Measurements from ENCODE around the gene DOK4.

Gene DOK4

DNA sequence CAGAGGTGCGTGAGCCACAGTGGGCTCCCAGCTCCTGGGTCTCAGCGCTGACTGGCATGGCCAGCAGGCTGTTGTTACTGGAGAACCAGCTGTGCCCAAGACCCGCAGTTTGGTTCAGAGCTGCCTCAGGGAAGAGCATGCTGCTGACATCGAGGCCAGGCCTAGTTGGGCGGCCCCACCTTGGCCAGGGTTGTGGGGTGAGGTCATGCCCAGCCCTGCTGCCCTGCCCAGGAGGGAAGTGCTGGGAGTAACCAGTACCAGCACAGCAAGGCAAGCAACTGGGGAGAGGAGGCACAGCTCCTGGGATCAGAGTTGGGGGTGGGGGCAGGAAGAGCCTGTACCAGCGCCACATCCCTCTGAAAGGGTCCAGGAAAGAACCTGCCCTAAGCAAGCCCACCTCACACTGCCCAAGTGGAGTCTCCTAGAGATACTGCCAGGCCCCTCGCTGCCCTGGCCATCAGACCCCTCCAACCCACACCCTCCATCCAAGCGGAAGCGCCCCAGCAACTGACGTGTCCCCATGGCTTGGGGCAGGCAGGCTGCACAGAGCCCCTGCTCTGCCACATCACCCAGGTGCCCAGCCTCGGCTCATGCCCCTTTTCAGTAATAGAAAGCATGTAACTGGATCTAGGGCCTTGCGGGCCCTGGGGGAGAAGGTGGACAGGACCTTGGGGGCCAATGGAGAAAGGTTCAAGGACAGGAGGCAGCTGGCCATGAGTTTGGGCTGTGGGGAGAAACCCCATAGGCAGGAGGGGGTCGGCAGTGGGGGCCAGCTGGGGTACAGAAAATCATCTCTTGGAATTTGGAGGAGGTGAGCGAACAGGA is 990 bp downstream of the DOK4 start:
- H3K27ac Mint-ChIP-seq (ENCODE audit: low read depth): peak overlapping the region; percentile 93

GRCh38 chr16:57484515-57485005 is 1.7 kb downstream of the DOK4 start:
- no peak overlapping the region for H3K4me3 Mint-ChIP-seq

More for the DNA sequence above, 990 bp downstream of the DOK4 start:
- H3K4me3 Mint-ChIP-seq: peak overlapping the region; percentile 92
- no peaks in the 10 kb centered on the region for H3K27me3 Mint-ChIP-seq
- no peak for DNase-seq (ENCODE audit: low spot score in 2 of 2)
- H3K4me1 Mint-ChIP-seq: peaks cover 24% of the 10 kb centered on the region
- H3K9me3 Mint-ChIP-seq: no peaks in the 10 kb centered on the region
- peaks cover 7% of the 10 kb centered on the region for H3K36me3 Mint-ChIP-seq (ENCODE audit: insufficient read depth)
- ATAC-seq (replicated peaks; ENCODE audit: extremely low read depth, poor library complexity, severe bottlenecking): no peak

DNA sequence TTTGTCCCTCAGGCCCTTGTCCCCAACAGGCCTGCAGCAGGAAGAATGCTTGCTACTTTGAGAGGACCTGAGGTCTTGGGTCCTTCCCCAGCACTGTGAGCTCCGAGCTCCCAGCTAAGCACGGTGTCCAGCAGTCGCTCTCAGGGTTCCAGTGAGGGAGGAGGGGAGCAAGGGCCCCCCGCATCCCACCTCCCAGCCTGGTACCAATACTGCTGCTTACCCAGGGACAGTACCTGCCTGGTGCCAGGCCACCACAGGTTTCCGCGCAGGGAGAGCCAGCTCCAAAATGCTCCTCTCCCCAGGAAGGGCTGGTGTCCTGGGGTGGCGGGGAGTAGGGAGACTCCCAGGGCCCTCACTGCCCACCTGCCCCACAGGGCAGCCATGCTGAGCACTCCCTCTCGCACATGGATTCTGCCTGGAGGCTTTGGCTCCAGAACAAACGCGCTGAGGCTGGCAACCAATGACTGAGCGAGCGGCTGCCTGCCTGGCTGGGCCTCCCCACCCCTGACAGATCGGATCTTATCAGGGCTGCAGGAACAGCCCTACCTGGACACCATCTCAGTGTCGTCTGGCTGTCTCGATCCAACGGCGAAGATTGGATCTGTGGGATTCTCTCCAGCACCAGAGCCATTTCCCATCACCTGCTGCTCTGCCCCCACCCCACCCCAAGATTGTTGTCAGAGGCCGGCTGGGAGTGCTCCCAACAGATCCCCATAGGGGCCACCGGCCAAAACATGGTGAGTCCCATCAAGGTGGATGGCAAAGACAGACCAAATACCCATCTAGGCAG is 2.4 kb downstream of the DOK4 start:
- DNase-seq (ENCODE audit: low spot score in 2 of 2): no peak
- no peaks in the 10 kb centered on the region for H3K27me3 Mint-ChIP-seq
- peaks cover 24% of the 10 kb centered on the region for H3K4me1 Mint-ChIP-seq
- no peak overlapping the region for H3K27ac Mint-ChIP-seq (ENCODE audit: low read depth)
- no peak for ATAC-seq (replicated peaks; ENCODE audit: extremely low read depth, poor library complexity, severe bottlenecking)
- H3K9me3 Mint-ChIP-seq: no peaks in the 10 kb centered on the region
- peaks cover 7% of the 10 kb centered on the region for H3K36me3 Mint-ChIP-seq (ENCODE audit: insufficient read depth)
- H3K4me3 Mint-ChIP-seq: no peak overlapping the region

More at GRCh38 chr16:57484515-57485005, 1.7 kb downstream of the DOK4 start:
- H3K27me3 Mint-ChIP-seq: no peaks in the 10 kb centered on the region
- H3K4me1 Mint-ChIP-seq: peaks cover 24% of the 10 kb centered on the region
- ATAC-seq (replicated peaks; ENCODE audit: extremely low read depth, poor library complexity, severe bottlenecking): no peak
- DNase-seq (ENCODE audit: low spot score in 2 of 2): no peak
- no peak overlapping the region for H3K27ac Mint-ChIP-seq (ENCODE audit: low read depth)
- peaks cover 7% of the 10 kb centered on the region for H3K36me3 Mint-ChIP-seq (ENCODE audit: insufficient read depth)
- H3K9me3 Mint-ChIP-seq: no peaks in the 10 kb centered on the region

DNA sequence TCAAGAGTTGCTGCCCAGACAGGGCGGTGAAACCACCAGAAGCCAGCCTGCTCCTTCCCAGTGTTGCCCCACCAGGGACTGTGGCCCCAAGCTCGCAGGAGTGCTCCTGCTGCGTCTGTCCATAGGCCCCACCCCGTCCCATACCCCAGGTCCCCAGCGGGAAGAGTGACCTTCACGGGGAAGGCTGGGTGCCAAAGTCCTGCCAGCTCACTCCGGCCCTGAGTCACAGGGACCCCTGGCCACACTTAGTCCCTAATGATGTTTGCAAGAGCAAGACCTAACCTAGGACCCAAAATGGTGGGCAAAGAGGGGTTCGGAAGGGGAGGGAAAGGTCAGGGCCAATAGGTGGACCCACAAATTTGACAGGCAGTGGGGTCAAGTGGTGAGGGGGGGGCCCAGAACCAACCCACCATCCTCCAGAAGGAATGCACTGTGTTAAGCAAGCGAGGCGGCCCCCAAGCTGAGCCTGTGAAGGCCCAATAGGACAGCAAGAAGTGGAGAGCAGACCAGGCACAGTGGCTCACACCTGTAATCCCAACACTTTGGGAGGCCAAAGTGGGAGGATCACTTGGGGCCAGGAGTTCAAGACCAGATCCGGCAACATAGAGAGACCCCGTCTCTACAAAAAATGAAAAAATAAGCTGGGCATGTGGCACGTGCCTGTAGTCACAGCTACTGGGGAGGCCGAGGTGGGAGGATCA is 3.3 kb downstream of the DOK4 start:
- DNase-seq (ENCODE audit: low spot score in 2 of 2) (no peak), ATAC-seq (replicated peaks; ENCODE audit: extremely low read depth, poor library complexity, severe bottlenecking) (no peak)
- H3K4me1 Mint-ChIP-seq: peaks cover 24% of the 10 kb centered on the region
- no peaks in the 10 kb centered on the region for H3K27me3 Mint-ChIP-seq
- no peak overlapping the region for H3K4me3 Mint-ChIP-seq
- H3K27ac Mint-ChIP-seq (ENCODE audit: low read depth): no peak overlapping the region
- peaks cover 7% of the 10 kb centered on the region for H3K36me3 Mint-ChIP-seq (ENCODE audit: insufficient read depth)
- no peaks in the 10 kb centered on the region for H3K9me3 Mint-ChIP-seq

DNA sequence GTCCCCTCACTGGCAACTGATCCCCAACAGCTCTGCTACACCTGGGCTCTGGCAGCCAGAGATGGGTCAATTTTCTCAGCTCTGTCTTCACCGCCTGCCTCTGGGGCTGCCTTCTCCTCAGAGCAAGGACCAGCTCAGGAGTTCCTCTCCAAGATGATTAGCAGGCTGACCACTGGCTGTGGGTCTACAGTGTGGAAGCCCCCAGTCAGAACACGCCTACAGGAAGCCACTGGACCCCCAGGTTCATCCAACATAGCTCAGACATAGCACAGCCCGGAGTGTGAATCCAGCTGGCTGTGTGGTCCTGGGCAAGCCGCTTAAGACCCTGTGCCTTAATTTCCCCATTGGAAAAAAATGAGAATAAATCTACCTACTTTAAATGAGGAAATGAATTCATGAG is 4.9 kb downstream of the DOK4 start:
- ATAC-seq (replicated peaks; ENCODE audit: extremely low read depth, poor library complexity, severe bottlenecking): no peak
- H3K4me1 Mint-ChIP-seq: peaks cover 22% of the 10 kb centered on the region

GRCh38 chr16:57480754-57481230 is 5.5 kb downstream of the DOK4 start:
- no peak overlapping the region for H3K4me3 Mint-ChIP-seq
- no peaks in the 10 kb centered on the region for H3K27me3 Mint-ChIP-seq
- no peaks in the 10 kb centered on the region for H3K9me3 Mint-ChIP-seq
- no peak for ATAC-seq (replicated peaks; ENCODE audit: extremely low read depth, poor library complexity, severe bottlenecking)
- DNase-seq (ENCODE audit: low spot score in 2 of 2): no peak
- H3K36me3 Mint-ChIP-seq (ENCODE audit: insufficient read depth): peaks cover 6% of the 10 kb centered on the region
- no peak overlapping the region for H3K27ac Mint-ChIP-seq (ENCODE audit: low read depth)
- peaks cover 25% of the 10 kb centered on the region for H3K4me1 Mint-ChIP-seq

More for the DNA sequence above, 4.9 kb downstream of the DOK4 start:
- Mint-ChIP-seq H3K27ac (ENCODE audit: low read depth) (no peak overlapping the region), H3K4me3 (no peak overlapping the region), H3K27me3 (no peaks in the 10 kb centered on the region), H3K9me3 (no peaks in the 10 kb centered on the region), H3K36me3 (ENCODE audit: insufficient read depth) (peaks cover 6% of the 10 kb centered on the region)
- DNase-seq (ENCODE audit: low spot score in 2 of 2): no peak

DNA sequence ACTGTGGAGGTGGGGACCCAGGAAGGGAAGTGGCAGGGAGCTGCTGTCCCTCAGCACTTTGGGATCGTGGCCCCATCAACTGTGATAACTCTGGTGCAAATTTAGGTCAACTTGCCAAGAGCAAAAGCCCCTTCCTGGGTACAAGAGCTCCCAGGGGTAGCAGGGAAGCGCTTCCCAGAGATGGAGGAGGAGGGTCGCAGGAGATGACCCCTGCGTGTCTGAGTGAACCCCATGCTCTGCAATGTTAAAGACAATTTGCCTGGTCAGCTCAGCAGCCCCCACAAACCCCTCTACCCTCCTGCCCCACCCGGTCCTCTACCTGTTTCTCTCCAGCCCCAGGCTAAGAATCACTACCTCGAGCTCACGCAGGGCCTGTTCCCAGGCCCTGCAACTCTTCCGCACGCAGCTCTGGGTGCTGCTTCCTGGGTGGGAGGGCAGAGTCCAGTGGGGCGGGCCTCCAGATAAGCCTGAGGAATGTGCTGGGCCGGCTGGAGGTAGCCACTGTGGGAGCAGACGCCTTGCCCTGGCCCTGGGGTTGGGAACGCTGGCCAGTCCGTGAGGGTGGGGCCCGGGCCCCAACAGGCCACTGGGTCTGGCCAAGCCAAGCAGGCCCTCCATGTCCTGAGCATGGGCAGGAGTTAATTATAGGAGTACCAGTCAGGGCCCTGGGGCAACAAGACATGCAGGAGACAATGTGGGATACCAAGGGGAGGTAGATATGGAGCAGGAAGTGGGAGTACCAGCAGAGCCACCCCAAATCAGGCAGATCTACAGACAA is 6.1 kb downstream of the DOK4 start:
- ATAC-seq (replicated peaks; ENCODE audit: extremely low read depth, poor library complexity, severe bottlenecking): no peak
- no peak overlapping the region for H3K27ac Mint-ChIP-seq (ENCODE audit: low read depth)
- peaks cover 19% of the 10 kb centered on the region for H3K4me1 Mint-ChIP-seq
- no peak overlapping the region for H3K4me3 Mint-ChIP-seq
- no peaks in the 10 kb centered on the region for H3K27me3 Mint-ChIP-seq
- H3K9me3 Mint-ChIP-seq: no peaks in the 10 kb centered on the region
- no peak for DNase-seq (ENCODE audit: low spot score in 2 of 2)
- H3K36me3 Mint-ChIP-seq (ENCODE audit: insufficient read depth): peaks cover 3% of the 10 kb centered on the region

DNA sequence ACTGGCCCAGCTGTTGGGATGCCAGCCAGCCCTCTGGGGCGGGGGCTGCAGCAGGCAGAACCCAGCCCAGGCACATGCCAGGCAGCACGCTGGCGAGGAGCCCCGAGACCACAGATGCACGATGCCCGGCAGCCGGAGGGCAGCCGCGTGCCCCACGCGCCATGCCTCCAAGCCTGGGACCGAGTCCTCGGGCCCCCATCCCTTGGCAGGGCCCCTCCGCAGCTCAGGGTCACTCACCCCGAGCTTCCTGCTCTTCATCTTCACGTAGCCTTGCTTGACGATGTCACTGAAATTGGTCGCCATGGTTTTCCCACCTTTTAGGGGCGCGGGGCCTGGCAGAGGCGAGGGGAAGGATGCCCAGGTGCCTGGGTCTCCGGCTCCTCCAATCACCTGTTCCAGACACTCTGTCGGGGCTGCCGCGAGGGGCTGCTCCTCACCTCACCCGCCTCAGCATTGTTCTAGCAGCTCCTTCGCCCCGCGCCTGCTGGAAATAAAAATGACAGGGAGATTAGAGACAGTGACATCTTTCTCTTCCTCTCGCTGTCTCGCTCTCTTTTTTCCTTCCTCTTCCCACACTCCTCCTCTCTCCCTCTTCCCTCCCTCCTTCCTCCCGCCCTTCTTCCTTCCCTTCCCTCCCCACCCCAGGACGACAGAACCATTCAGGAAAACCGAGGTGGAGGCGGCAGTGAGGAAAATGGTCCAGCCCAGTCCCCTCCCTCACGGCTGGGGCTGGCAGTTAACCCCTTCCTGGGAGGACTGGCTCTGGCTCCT is 6.9 kb downstream of the DOK4 start:
- peaks cover 6% of the 10 kb centered on the region for H3K36me3 Mint-ChIP-seq (ENCODE audit: insufficient read depth)
- no peaks in the 10 kb centered on the region for H3K9me3 Mint-ChIP-seq
- peaks cover 12% of the 10 kb centered on the region for H3K4me1 Mint-ChIP-seq
- DNase-seq (ENCODE audit: low spot score in 2 of 2): no peak
- H3K4me3 Mint-ChIP-seq: no peak overlapping the region
- no peak overlapping the region for H3K27ac Mint-ChIP-seq (ENCODE audit: low read depth)
- ATAC-seq (replicated peaks; ENCODE audit: extremely low read depth, poor library complexity, severe bottlenecking): no peak
- no peaks in the 10 kb centered on the region for H3K27me3 Mint-ChIP-seq

DNA sequence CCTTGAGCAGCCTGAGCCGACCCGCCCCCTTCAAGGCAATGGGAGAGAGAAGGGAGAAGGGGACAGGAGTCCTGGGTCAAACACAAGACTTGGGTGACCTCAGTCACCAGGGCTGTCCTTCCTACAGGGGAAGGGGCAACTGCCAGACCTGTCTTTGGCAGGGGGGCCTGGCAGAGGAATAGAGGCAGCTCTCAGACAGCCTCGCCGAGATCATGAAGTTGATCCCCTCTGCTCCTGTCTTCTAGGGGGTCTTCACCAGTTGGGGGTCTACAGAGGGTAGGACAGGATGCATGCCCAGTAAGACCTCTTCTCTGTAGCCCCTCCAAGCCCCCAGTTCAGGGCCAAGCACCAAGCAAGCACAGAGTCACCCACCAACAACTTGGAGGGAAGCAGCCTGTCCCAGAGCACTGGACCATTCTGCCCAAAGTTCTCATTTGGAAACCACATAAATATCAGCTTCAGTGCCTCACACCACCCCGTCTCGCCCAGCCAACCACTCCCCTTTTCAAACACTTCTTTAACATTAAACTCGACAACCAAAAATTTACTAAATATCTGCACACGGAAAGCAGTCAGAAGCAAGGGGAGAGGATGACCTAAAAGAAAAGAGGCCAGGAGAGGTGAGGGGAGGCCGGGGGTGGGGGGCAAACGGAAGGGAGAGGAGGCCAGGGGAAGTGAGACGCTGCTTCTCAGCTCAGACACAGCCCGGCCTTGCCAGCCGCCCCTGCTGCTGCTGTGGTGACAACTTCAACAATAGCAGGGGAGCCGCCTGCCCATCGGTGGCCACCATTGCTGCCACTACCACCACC is 7.7 kb downstream of the DOK4 start:
- DNase-seq (ENCODE audit: low spot score in 2 of 2): no peak
- Mint-ChIP-seq H3K9me3 (no peaks in the 10 kb centered on the region), H3K4me3 (no peak overlapping the region), H3K4me1 (peaks cover 11% of the 10 kb centered on the region), H3K36me3 (ENCODE audit: insufficient read depth) (peaks cover 10% of the 10 kb centered on the region), H3K27me3 (no peaks in the 10 kb centered on the region), H3K27ac (ENCODE audit: low read depth) (no peak overlapping the region)
- no peak for ATAC-seq (replicated peaks; ENCODE audit: extremely low read depth, poor library complexity, severe bottlenecking)

GRCh38 chr16:57477531-57478202 is 8.6 kb downstream of the DOK4 start:
- ATAC-seq (replicated peaks; ENCODE audit: extremely low read depth, poor library complexity, severe bottlenecking) (no peak), DNase-seq (ENCODE audit: low spot score in 2 of 2) (no peak)
- H3K4me3 Mint-ChIP-seq: no peak overlapping the region
- H3K27ac Mint-ChIP-seq (ENCODE audit: low read depth): no peak overlapping the region
- peaks cover 11% of the 10 kb centered on the region for H3K4me1 Mint-ChIP-seq
- H3K9me3 Mint-ChIP-seq: no peaks in the 10 kb centered on the region
- H3K27me3 Mint-ChIP-seq: no peaks in the 10 kb centered on the region
- peaks cover 12% of the 10 kb centered on the region for H3K36me3 Mint-ChIP-seq (ENCODE audit: insufficient read depth)

Measured in central memory CD8-positive, alpha-beta T cell (primary cell).